ENCODE measurements around the gene ZNF326. TPM values are rescaled to one million over a fixed set of nuclear protein-coding genes. Genes with fewer than 3 reads are reported as not detected.
"Not testable (repeated sequence)": the region's sequence is repeated elsewhere in the genome, so short reads cannot be mapped to it uniquely, and the experiment has no call there.

The ZNF326 gene
- polyA plus RNA-seq, 10 donors = 18.0 to 33.0 (median 24.3) TPM

DNA sequence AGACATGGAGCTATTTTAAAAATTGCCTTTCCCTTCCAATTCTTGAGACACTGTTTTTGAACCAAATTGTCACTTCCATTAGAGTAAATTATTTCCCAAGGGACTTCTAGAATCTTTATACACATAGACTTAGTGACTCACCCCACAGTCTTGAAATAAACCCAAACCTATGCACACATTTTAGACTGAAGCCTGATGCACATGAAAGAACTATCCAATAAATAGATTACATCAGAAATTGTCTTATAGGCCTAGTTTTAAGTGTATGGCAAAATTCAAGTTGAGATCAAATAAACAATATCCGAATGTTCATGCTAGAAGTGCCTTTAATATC, 32.2 kb upstream of the ZNF326 start:
- DNase-seq = no peak

DNA sequence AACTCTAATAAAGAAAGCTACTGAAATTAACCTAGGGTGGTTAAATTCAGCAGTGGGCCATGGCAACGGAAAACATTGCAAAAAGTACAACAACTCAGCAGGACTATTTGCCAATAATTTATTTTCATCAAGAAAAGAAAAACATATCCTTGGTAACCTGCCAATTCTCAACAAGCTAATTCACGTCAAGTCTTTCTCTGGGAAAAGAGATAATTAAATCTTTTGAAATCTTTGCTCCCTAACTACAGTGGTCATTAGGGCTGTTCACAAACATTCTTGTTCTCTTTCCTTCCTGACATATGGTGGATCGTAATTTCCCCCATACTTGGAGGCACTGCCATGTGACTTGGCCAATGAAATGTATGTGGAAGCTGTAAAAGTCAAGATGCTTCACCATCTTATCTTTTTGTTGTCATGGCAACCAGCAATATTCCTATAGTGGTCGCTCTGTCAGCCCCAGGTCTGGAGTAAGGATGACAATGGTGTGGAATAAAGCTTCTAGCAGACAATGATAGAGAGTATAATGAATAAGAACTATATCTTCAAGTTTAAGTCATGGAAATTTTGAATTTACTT, 29.6 kb upstream of the ZNF326 start:
- DNase-seq = no peak

DNA sequence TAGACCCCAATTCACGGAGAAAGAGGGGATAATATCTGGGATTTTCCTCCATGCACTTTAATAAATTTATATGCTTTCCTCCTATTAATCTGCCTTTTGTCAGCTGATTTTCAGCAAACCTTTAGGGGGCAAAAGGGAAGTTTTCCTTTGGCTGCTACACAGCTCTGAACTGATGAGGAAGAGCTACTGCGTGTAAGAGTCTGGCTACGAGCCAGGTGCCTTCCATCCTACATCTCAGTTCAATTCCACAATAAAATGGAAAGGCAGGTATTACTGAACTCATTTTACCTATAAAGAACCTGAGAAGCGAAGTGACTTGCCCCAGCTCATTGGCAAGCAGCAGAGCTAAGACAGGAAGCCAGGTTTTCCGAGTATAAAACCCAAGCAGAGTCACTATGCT, 28.3 kb upstream of the ZNF326 start:
- no peak for DNase-seq

DNA sequence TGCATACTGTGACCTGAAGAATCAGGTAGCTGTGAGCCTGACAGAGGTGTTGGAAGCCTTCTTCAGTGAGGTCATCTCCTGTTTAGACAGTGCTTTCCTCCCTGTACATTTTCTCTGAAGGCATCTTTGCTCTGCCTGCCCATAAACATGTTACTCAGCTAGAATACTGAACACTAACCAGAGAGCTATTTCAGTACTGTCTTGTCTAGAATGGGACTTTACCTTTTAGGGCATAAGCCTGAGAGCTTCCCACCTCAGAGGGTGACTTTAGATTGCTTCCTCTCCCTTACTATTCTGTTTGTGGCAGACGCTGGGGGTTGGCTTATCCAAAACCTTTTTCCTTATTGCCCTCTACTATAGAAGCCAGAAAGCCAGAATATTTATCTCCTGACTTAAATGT, 23.3 kb upstream of the ZNF326 start:
- no peak for DNase-seq

DNA sequence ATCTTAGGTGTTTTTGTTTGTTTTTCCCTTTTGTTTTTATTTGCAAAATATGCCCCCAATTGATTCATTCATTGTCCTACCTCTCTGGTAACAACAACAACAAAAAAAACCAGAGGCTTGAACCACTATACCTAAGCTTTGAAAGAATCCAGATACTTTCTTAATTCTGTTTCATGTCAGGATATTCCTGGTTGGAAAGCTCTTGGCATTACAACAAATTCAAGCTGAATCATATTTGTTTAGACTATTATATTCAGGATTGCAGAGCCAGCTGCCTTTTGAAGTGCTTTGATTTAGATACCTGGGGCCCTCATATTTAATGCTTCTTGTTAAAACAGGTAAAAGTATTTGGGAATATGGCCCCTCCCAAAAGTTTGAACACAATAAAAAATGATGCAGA, 22.9 kb upstream of the ZNF326 start:
- DNase-seq = no peak

DNA sequence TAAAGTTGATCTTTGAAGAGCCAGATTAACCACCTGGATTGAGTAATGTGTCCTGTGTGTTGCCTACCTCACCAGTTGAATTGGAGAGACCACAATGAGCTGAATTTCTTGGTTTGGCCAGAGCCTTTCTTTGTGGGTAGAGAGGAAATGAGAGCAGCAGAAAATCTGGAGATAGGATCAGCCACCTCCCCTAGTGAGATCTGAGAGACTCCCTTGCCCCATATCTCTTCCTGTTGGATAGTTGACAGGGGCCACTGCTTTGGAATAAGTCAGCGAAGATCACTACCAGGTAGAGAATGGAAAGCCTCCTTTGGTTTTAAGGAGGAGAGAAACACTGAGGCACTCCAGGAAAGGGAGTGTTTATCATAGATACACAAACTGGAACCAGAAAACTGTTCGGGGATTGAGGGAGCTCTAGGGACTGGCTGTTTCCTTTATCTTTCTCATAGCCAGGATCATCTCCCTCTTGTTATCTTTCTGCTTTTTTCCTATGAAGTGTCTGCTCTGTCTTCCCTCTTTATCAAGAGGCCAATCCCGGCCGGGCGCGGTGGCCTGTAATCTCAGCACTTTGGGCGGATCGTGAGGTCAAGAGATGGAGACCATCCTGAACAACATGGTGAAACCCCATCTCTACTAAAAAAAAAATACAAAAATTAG, 21.3 kb upstream of the ZNF326 start:
- no peak for DNase-seq

DNA sequence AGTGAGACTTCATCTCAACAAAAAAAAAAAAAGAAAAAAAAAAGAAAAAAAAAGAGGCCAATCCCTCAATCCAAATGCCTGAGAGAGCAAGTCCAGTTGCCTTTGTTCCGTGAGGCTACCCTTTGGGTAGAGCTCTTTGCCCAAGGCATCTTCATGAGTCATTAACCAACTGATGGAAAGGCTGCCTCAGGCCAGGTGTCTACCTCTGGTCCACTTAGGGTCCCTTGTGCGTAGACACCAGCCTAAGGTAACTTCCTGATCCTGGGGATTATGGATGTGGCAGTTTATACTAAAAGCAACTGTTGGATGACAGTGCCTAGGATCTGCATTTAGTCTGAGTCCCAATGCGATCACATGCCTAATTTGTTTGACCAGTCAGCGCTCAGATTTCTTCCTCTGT, 20.7 kb upstream of the ZNF326 start:
- no peak for DNase-seq

DNA sequence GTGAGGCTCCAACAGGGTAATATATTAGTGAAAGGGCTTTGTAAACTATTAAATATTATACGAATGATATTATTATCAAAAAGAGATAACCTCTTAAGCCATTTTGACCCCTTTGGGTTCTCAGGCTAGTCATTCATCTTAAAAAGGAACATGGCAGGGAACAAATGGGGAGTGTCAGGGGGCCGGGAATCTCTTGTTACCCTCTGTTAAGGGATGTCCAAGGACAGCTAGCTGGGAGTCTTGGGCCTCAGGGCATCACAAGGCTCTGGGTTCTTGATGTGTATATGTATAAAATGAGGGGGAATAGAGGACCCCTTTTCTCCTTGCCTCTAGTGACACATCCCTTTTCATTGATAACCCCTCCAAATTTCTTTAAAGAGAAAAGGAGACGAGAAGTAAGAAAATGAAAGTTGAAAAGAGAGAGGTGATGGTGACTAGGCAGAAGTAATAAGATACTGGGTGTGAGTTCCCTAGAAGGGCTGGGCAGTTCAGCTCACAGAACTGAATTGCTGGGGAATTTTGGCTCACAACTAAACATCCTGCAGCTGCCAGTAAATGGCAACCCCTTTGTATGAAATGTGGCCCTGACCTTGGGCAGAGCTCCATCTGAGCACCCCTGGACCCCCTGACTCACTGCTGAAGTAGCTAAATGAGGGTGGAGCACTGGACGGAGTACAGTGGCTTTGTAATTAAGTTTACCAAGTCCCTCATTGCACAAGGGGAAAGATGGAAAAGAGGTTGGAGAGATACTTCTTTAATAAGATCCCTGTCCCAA, 20.0 kb upstream of the ZNF326 start:
- DNase-seq = no peak

DNA sequence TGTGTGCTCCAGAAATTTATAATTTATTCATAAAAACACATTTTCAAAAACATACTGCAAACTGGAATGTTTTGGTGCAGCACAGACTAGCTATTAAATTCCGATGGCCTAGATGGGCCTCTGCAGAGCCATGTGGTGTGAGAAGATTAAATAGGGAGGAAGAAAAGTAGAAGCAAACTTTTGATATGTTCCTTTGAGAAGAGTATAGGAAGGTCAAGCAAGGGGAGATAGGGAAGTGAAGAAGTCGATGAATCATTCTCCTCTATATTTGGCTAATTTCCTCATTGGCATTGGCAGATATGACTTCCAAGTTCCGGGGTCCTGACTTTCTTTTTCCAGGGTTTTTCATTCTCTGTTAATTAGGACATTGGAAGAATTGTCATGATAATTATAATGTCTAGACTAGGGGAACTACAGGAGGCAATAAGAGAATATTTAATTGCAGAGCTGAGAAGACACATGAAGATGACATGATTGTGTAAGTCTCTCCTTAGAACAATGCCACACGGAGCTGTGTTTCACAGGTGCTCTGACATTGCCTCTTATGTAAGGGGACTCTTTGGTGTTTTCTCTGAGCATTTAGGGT, 19.3 kb upstream of the ZNF326 start:
- no peak for DNase-seq

DNA sequence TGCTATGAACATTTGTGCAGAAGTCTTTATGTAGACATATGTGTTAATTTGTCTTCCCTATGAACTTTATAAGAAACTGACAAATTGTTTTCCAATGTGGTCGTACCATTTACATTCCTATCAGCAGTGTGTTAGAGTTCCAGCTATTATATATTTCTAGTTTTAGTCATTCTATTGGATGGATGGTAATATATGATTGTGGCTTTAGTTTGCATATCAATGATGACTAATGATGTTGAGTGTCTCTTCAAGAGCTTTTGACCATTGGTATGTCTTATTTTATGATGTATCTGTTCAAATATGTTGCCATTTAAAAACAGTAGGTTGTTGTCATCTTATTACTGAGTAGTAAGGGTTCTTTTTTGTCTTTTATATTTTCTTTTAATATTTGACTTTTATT, 16.2 kb upstream of the ZNF326 start:
- peak in 1 of 3 donors; percentile 60 for DNase-seq

DNA sequence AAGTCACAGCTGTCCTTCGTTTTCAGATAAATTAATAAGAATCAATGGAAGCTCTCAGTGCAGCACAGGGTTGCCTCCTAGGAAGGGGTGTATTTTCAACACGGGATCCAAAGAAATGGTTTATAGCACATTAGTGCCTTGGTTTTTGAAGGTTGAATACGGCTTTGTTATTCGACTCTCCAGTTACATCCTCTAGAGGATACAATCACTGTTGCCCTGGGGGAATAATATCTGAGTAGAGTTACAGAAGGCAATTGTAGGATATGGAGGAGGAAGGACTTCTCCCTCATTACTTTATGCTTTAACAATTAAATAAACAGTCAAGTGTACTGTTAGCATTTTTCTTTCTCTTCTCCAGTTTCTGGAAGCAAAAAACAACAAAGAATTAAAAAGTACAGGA, 14.3 kb upstream of the ZNF326 start:
- no peak for DNase-seq

DNA sequence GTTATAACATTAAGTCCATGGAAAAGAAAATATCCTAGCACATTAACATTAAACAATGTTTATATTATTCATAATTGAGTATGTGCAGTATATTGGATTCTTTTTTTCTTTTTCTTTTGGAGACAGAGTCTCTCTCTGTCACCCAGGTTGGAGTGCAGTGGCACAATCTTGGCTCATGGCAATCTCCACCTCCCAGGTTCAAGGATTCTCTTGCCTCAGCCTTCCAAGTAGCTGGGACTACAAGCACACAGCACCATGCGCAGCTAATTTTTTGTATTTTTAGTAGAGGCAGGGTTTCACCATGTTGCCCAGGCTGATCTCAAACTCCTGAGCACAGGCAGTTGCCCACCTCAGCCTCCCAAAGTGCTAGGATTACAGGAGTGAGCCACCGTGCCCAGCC, 12.1 kb upstream of the ZNF326 start:
- DNase-seq = not testable (repeated sequence)

DNA sequence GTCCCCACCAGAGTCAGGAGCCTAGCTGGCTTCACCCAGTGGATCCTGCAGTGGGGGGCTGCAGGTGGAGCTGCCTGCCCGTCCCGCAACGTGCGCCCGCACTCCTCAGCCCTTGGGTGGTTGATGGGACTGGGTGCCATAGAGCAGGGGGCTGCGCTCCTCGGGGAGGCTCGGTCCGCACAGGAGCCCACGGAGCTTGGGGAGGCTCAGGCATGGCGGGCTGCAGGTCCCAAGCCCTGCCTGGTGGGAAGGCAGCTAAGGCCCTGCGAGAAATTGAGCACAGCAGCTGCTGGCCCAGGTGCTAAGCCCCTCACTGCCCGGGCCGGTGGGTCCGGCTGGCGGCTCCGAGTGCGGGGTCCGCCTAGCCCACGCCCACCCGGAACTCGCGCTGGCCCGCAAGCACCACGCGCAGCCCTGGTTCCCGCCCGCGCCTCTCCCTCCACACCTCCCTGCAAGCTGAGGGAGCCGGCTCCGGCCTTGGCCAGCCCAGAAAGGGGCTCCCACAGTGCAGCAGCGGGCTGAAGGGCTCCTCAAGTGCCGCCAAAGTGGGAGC, 10.3 kb upstream of the ZNF326 start:
- not testable (repeated sequence) for DNase-seq

DNA sequence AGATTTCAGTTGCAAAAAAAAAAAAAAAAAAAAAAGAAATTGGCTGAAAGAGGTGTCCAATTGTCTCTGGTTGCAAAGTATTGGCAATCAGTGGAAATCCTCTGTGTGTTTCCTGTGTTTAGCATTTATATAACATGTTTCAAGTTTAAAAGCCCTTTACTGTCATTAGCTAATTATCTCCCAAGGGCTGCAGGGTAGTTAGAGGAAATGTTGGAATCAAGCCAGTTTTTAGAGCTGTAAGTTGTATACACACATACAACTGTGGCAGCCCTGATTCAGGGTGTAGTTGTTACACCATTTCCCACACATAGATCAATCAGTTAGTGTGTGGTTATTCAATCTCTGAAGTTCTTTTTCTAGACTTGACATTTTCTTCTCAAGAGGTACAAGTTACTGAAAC, 8.9 kb upstream of the ZNF326 start:
- no peak for DNase-seq

DNA sequence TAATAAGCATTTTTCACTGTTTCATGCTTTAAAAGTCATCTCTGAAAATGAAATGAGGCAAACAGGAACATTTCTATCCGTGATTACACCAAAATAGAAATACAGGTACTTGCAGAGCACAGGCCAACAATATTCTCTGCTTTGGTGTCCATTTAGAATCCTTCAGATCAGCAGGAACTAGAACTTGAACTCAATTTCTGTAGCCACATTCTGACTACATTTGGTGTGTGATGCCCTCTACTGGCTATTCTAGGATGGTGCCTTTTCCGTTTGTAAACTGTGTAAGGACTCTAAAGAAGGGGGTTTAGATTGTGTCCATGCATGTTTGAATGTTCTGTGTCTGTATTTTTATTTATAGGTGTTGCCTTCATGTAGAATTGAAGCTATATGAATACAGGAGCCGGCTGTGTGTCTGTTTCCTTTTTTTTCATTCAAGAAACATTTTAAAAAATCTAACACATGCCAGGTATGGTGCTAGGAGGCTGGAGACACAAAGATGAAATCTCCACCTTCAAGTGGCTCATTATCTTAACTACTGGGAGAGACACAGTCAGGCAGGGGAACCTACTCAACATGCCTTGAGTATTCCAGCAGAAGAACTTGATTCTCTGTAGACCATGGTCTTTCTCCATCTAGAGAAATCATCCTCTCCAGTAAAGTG, 7.6 kb upstream of the ZNF326 start:
- peak; percentile 70 to 83 (median 74) for DNase-seq

DNA sequence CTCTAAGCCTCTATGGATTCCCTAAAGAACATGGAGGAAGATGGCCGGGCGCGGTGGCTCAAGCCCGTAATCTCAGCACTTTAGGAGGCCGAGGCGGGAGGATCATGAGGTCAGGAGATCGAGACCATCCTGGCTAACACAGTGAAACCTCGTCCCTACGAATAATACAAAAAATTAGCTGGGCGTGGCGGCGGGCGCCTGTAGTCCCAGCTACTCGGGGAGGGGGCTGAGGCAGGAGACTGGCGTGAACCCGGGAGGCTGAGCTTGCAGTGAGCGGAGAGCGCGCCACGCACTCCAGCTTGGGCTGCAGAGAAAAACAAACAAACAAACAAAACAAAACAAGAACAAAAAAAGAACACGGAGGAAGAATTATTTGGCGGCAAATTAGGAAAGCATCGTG, 5.8 kb upstream of the ZNF326 start:
- DNase-seq = no peak

DNA sequence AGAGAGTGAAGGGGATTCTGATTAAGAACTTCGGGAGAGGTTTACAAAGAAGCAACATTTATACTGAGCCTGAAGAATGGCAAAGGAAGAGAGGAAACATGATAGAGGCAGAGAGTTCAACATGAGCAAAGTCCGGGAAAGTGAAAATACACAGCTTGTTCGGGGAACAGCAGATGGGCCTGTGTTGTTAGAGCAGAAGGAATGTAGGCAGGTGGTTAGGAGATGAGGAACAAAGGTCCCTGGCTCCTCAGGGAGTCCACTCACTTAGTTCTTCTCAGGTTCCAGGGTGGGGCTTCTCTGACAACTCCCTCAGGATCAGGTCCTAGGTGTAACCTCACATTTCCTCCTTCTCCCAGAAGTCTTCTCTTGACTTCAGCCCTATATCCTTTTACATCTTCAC, 5.1 kb upstream of the ZNF326 start:
- DNase-seq = no peak

DNA sequence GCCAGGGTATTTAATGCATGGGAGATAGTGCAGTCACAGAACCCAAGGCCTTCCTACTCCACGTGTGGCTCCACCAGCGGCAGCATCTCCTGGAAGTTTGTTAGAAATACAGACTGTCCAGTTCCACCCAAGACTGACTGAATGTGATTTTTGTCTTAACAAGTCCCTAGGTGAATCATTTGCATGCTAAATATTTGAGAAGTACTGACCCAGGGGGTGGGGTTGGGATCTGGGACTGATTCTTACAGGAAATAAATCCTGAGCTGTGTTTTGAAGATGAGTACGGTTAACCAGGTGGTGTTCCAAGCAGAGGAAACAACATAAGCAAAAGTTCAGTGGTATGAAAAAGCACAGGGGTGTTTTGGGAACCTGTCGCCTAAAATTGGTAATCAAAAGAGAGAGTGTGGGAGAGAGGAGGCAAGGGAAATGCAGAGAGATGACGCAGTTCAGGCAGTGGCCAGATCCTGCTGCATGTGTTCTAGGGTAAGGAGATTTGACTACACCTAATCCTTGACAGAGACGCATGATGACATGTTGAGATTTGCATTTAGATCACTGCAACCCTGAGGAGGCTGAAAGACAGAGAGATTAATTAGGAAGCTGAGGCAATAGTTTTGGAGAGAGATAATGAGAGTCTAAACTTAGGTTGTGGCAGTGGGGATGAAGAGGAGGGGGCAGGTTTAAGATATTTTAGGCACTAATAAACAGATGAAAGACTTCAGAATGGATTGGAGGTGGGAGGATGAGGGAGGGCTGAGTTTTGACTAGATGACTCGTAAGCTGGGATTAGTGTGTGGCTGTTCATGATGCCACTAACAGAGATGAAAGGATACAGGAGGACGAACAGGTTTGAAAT, 3.7 kb upstream of the ZNF326 start:
- DNase-seq = no peak

DNA sequence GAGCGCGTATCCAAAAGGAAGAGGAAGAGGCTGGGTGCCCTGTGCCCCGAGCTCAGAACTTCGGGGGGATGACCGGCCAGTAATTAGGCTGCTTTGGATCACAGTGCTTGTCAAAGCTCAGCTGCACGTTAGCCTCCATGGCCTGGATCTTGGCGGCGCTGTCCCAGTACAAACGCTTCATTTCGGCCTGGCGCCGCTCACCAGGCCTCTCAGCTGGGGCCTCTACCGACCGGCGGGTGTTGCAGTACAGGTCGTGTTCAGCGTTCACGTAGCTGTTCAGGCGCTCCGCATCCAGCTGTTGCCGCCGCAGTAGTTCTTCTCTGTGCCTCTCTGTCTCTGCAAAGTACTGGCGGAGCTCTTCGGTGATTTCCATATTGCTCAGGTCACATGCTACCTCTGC, 1.4 kb upstream of the ZNF326 start:
- no peak for DNase-seq

DNA sequence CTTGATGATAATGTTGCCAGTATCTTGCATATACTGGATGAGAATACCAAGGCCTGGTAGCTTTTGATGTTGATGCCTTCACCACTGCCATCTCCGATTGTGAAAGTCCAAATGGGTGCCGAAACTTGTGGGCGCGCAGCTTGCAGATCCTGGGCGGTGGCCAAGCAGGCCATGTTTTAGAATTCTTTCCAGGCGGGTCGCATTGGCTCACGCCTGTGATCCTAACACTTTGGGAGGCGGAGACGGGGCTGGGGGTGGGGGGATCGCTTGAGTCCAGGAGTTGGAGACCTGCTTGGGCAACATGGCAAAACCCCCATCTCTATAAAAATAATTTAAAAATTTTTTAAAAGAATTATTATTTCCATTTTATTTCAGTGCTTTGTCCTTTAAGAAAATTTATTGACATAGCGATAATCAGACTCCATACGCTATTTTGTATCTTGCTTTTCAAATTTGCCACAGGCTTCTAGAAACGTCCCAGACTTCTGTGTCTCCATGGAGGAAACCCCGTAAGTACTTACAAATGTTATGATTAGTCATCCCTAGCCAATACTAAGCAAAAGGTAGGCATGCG, 592 bp upstream of the ZNF326 start:
- no peak for DNase-seq

All from muscle of back (tissue), 11 donors.